ENCODE results near the gene ACKR1.

ACKR1 gene

DNA sequence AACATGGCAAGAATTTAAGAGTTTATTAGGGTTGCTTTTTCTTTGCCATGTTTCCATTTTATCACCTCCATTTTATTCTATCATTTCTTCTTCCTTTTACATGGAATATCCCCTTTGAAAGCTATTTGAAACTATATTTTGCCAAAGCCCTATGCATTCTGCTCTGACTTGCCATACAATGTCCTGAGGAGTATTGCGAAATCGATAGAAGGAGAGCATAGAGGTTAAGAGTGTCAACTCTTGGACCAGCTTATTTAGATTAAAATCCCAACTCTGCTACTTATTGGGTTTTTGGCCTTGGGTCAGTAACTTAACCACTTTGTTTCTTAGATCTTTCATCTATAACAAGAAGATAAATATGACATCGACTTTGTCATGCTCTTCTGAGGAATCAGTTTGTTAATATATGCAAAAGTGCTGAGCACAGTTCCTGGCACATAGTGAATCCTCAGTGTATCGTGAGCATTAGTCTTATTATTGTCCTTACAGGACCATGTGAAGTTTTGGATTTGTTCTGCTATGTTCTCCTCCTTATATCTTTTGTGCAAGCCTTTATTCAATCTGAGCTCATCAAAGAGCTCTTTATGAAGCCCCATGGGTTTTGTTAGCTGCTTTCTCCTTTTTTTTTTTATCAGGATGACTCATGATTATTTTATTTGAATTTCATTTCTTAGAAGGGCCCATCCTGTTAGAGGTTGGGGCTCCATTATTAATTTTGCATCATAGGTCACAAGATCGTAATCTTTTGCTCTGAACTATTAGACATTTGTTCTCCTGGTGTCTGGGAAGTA is 17.6 kb downstream of the ACKR1 start:
- DNase-seq (ENCODE audit: low read depth, low spot score): no peak

- DNase-seq (ENCODE audit: low read depth, low spot score): no peak
Measured at GRCh38 chr1:159223004-159223403, 18.3 kb downstream of the ACKR1 start.

DNA sequence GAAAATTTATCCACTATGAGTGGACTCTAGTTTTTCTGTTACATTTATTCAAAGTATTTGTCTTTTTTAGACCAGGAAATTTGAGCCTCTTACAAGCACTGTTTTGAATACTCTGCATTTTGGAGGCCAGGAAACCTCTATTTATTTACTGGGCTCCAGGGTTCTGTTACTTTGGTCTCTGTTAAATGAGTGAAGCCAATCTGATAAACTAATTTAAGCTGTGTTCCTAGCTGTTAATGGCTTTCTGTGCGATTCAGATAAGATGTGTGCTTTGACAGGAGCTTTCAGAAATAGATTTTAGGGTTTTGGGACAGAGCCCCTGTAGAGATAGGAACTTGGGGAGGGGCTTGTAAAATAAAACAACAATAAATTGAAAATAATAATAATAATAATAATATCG is 23.9 kb downstream of the ACKR1 start:
- DNase-seq (ENCODE audit: low read depth, low spot score): no peak

DNA sequence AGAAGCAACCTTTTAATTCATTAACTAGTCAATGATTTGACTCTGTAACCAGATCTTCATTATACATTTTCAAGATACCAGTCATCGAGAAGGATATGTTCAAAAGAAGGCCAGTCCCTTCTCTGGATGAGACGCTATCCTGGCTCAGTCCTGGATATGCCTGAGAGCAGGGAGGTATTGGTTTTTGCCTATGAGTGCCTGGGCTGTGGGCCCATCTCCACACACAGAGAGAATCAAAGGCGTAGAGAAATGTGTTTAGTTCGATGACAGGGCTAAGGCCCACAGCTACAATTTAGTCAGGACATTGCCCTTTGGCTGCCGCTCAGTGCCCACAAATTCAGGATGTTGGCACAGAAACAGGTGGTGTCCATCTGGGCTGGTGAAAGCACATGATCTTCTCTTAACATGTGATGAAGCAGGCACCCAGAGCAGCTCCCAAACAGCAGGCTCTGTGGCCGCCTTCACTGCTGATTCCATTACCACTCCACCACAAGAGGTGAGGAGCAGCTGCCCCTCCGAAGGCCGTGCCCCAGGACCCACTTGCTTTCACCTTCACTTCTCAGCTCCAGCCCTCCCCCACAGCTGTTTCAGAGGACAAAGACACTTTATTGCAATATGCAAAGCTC is 24.7 kb downstream of the ACKR1 start:
- no peak for DNase-seq (ENCODE audit: low read depth, low spot score)

GRCh38 chr1:159229896-159230295 is 25.2 kb downstream of the ACKR1 start:
- DNase-seq (ENCODE audit: low read depth, low spot score): no peak

- DNase-seq (ENCODE audit: low read depth, low spot score): no peak
Measured at GRCh38 chr1:159239551-159240220, 35.0 kb downstream of the ACKR1 start.

- DNase-seq (ENCODE audit: low read depth, low spot score): no peak
Measured at GRCh38 chr1:159247266-159247665, 42.6 kb downstream of the ACKR1 start.

DNA sequence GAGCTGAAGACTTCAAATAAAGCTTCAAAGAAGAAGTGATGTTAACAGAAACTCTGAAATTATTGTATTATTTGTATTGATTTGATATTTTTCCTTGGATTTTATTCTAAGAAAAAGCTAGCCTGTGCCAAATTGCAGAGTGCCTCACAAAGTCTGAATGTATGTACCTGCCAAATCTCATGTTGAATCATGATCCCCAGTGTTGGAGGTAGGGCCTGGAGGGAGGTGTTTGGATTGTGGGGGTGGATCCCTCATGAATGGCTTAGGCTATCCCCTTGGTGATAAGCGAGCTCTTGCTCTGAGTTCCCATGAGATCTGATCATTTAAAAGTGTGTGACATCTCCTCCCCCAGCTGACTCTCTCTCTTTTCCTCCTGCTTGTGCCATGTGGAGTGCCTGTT is 43.6 kb downstream of the ACKR1 start:
- DNase-seq (ENCODE audit: low read depth, low spot score): no peak

- DNase-seq (ENCODE audit: low read depth, low spot score): peak; percentile 28
Measured at GRCh38 chr1:159250638-159251216, 46.1 kb downstream of the ACKR1 start.

Data from iPS DF 19.7 (cell line).